GM19324 (cell line): ENCODE results near the gene TNPO3.
"Not testable (repeated sequence)": the region's sequence is repeated elsewhere in the genome, so short reads cannot be mapped to it uniquely, and the experiment has no call there.

Experiments
- ATAC-seq: cut with Tn5 transposase; IDR thresholded peaks from one replicate; pipeline ENCODE4 v1.9.1; 2021; ENCODE audit warnings: mild to moderate bottlenecking, moderate library complexity; ENCODE audit not compliant: unreplicated experiment, low FRiP score

Gene TNPO3

GRCh38 chr7:128968624-128969023 lies 86.3 kb downstream of the TNPO3 start:
- no peak for ATAC-seq

GRCh38 chr7:128963327-128963757 lies 91.6 kb downstream of the TNPO3 start:
- ATAC-seq: no peak

- ATAC-seq: no peak
Measured at GRCh38 chr7:128962899-128963298, 92.0 kb downstream of the TNPO3 start.

GRCh38 chr7:128961030-128961659 lies 93.8 kb downstream of the TNPO3 start:
- no peak for ATAC-seq

- no peak for ATAC-seq
Measured at GRCh38 chr7:128959296-128959695, 95.6 kb downstream of the TNPO3 start.

GRCh38 chr7:128955981-128956380 lies 98.9 kb downstream of the TNPO3 start:
- ATAC-seq: no peak

- peak; percentile 63 for ATAC-seq
Measured at GRCh38 chr7:128954830-128955802, 99.8 kb downstream of the TNPO3 start.

GRCh38 chr7:128954150-128954549 lies 100.8 kb downstream of the TNPO3 start:
- no peak for ATAC-seq

- ATAC-seq: no peak
Measured at GRCh38 chr7:128951296-128951695, 103.6 kb downstream of the TNPO3 start.

- ATAC-seq: no peak
Measured at GRCh38 chr7:128948976-128949760, 105.7 kb downstream of the TNPO3 start.

GRCh38 chr7:128948312-128948973 lies 106.5 kb downstream of the TNPO3 start:
- no peak for ATAC-seq

- no peak for ATAC-seq
Measured at GRCh38 chr7:128947854-128948253, 107.1 kb downstream of the TNPO3 start.

- no peak for ATAC-seq
Measured at GRCh38 chr7:128946936-128947830, 107.7 kb downstream of the TNPO3 start.

GRCh38 chr7:128945668-128946366 lies 109.1 kb downstream of the TNPO3 start:
- ATAC-seq: no peak

GRCh38 chr7:128944487-128945236 lies 110.2 kb downstream of the TNPO3 start:
- ATAC-seq: no peak

GRCh38 chr7:128943251-128943650 lies 111.7 kb downstream of the TNPO3 start:
- not testable (repeated sequence) for ATAC-seq

GRCh38 chr7:128941946-128942526 lies 112.9 kb downstream of the TNPO3 start:
- no peak for ATAC-seq
